ENCODE data around the gene CNKSR3.

DNA sequence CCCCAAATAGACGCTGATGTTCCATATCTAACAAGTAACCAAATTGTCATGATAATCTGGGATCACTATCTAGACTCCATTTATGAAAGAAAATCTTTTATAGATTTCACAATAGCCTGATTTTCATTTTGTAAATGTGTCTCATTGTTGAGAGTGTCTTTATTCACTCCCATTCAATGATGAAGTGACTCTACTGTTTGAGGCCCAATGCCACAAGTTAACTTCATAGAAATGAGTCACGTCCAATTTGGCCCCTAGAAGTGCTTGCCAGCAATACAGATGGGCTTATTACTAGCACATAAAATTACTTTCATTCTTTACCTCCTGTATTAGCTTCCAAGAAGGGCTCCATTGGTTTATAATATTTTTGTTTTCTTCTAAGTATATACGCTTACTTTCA is 160.2 kb downstream of the CNKSR3 start:
- TF ChIP-seq, protein P1, sequence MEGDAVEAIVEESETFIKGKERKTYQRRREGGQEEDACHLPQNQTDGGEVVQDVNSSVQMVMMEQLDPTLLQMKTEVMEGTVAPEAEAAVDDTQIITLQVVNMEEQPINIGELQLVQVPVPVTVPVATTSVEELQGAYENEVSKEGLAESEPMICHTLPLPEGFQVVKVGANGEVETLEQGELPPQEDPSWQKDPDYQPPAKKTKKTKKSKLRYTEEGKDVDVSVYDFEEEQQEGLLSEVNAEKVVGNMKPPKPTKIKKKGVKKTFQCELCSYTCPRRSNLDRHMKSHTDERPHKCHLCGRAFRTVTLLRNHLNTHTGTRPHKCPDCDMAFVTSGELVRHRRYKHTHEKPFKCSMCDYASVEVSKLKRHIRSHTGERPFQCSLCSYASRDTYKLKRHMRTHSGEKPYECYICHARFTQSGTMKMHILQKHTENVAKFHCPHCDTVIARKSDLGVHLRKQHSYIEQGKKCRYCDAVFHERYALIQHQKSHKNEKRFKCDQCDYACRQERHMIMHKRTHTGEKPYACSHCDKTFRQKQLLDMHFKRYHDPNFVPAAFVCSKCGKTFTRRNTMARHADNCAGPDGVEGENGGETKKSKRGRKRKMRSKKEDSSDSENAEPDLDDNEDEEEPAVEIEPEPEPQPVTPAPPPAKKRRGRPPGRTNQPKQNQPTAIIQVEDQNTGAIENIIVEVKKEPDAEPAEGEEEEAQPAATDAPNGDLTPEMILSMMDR (conservative IDR thresholded peaks at IDR 0.05; ENCODE audit: low read depth in 2 of 2): no peak
- TF ChIP-seq POLR2AphosphoS5 (IDR thresholded peaks at IDR 0.05; ENCODE audit: low read depth) (no peak), EZH2phosphoT487 (IDR thresholded peaks at IDR 0.05; ENCODE audit: unreplicated experiment) (no peak), ZNF114 (CRISPR knock-in tag; IDR thresholded peaks at IDR 0.05) (no peak), EZH2 (IDR thresholded peaks at IDR 0.05; ENCODE audit: low read depth, unreplicated experiment) (no peak), JUNB (IDR thresholded peaks at IDR 0.05; ENCODE audit: unreplicated experiment) (no peak), CREB1 (CRISPR knock-in tag; IDR thresholded peaks at IDR 0.05; ENCODE audit: low read depth) (no peak), STAT1 (IDR thresholded peaks at IDR 0.05; ENCODE audit: unreplicated experiment) (no peak)
- TF ChIP-seq, protein P2, sequence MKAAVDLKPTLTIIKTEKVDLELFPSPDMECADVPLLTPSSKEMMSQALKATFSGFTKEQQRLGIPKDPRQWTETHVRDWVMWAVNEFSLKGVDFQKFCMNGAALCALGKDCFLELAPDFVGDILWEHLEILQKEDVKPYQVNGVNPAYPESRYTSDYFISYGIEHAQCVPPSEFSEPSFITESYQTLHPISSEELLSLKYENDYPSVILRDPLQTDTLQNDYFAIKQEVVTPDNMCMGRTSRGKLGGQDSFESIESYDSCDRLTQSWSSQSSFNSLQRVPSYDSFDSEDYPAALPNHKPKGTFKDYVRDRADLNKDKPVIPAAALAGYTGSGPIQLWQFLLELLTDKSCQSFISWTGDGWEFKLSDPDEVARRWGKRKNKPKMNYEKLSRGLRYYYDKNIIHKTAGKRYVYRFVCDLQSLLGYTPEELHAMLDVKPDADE (IDR thresholded peaks at IDR 0.05): no peak
- TF ChIP-seq, protein P3, sequence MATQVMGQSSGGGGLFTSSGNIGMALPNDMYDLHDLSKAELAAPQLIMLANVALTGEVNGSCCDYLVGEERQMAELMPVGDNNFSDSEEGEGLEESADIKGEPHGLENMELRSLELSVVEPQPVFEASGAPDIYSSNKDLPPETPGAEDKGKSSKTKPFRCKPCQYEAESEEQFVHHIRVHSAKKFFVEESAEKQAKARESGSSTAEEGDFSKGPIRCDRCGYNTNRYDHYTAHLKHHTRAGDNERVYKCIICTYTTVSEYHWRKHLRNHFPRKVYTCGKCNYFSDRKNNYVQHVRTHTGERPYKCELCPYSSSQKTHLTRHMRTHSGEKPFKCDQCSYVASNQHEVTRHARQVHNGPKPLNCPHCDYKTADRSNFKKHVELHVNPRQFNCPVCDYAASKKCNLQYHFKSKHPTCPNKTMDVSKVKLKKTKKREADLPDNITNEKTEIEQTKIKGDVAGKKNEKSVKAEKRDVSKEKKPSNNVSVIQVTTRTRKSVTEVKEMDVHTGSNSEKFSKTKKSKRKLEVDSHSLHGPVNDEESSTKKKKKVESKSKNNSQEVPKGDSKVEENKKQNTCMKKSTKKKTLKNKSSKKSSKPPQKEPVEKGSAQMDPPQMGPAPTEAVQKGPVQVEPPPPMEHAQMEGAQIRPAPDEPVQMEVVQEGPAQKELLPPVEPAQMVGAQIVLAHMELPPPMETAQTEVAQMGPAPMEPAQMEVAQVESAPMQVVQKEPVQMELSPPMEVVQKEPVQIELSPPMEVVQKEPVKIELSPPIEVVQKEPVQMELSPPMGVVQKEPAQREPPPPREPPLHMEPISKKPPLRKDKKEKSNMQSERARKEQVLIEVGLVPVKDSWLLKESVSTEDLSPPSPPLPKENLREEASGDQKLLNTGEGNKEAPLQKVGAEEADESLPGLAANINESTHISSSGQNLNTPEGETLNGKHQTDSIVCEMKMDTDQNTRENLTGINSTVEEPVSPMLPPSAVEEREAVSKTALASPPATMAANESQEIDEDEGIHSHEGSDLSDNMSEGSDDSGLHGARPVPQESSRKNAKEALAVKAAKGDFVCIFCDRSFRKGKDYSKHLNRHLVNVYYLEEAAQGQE (IDR thresholded peaks at IDR 0.05; ENCODE audit: unreplicated experiment): no peak

All from GM23338 (cell line).